HS-5 (cell line): ENCODE measurements around the gene LRRC41.
"Not testable (repeated sequence)": the region's sequence is repeated elsewhere in the genome, so short reads cannot be mapped to it uniquely, and the experiment has no call there.

Experiments used
- DNase-seq: peaks from one replicate; pipeline ENCODE4 v3.0.0-alpha.2; 2012; ENCODE audit warnings: low read depth

The LRRC41 gene

DNA sequence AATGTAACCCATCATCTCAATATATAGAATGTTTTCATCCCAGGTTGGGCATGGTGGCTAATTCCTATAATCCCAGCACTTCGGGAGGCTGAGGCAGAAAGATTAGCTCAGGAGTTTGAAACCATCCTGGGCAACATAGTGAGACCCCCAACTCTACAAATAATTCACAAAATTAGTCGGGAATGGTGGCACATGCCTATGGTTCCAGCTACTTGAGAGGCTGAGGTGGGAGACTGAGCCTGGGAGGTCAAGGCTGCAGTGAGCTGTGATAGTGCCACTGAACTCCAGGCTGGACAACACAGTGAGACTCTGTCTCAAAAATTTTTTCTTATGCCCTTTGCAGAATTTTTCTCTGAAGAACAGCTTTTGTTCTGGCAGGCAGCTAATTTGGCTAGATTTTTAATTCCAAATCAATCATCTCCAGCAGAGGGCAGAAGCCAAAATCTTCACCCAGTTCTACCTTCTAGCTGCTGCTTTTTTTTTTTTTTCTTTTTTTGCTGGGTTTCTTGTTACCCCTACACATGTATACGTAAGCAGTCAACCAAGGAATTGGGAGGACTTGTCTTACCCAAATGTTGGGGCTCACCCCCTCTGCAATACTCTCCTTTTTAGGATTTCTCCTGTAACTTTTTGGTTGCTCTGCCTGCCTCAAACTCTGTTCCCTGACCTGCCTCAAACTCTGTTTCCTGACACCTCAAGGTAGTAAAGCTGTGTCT is 58.6 kb downstream of the LRRC41 start:
- no peak for DNase-seq

- not testable (repeated sequence) for DNase-seq
These were observed 59.6 kb downstream of the LRRC41 start for GRCh38 chr1:46243831-46244230.

GRCh38 chr1:46242918-46243317 is 60.5 kb downstream of the LRRC41 start:
- DNase-seq = no peak

DNA sequence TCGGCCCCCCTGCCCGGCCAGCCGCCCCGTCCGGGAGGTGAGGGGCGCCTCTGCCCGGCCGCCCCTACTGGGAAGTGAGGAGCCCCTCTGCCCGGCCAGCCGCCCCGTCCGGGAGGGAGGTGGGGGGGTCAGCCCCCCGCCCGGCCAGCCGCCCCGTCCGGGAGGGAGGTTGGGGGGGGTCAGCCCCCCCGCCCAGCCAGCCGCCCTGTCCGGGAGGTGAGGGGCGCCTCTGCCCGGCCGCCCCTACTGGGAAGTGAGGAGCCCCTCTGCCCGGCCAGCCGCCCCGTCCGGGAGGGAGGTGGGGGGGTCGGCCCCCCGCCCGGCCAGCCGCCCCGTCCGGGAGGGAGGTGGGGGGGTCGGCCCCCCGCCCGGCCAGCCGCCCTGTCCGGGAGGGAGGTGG is 61.7 kb downstream of the LRRC41 start:
- DNase-seq = not testable (repeated sequence)

GRCh38 chr1:46238865-46239264 is 64.6 kb downstream of the LRRC41 start:
- not testable (repeated sequence) for DNase-seq

DNA sequence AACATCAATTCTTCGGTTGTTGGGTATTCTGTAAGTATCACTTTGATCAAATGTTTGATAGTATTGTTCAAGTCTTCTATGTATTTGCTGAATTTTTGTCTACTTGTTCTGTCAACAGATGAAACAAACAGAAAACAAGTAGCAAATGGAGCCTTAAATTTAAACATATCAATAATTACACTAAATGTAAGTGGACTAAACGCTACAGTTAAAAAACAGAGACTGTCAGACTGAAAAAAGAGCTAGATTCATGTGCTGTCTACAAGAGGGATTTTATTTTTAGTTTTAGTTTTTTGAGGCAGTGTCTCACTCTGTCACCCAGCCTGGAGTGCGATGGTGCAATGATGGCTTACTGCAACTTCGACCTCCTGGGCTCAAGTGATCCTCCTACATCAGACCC is 66.5 kb downstream of the LRRC41 start:
- DNase-seq = no peak

DNA sequence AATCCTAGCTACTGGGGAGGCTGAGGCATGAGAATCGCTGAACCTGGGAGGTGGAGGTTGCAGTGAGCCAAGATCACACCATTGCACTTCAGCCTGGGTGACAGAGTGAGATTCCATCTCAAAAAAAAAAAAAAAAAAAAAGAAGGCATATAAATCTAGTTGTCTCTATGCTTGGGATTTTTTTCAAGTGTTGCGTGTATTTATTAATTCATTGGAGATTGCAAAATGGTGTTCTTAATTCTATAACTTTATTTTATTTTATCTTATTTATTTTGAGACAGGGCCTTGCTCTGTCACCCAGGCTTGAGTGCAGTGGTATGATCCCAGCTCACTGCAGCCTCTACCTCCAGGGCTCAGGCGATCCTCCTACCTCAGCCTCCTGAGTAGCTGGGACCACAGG is 72.2 kb downstream of the LRRC41 start:
- DNase-seq = not testable (repeated sequence)
